LNCaP clone FGC (cell line): ENCODE measurements around the gene ANGPTL2.

Experiments
- DNase-seq: peaks from one replicate; pipeline ENCODE4 v3.0.0-alpha.2; 2011; ENCODE audit warnings: low read depth
- H3K4me3 ChIP-seq: 2 replicates; pipeline ENCODE4 v1.5.1; 2011; ENCODE audit warnings: mild to moderate bottlenecking, low read depth, low read length, control low read depth
- CTCF ChIP-seq: IDR thresholded peaks from 2 replicates; pipeline ENCODE4 v1.5.1; 2012; ENCODE audit warnings: mild to moderate bottlenecking; ENCODE audit not compliant: control insufficient read depth, insufficient read depth; ENCODE audit errors: extremely low read depth

The ANGPTL2 gene

GRCh38 chr9:127135056-127135745 lies 12.8 kb upstream of the ANGPTL2 start:
- no peak for TF ChIP-seq CTCF
- DNase-seq, result no peak
- no peak overlapping the region for H3K4me3 ChIP-seq

DNA sequence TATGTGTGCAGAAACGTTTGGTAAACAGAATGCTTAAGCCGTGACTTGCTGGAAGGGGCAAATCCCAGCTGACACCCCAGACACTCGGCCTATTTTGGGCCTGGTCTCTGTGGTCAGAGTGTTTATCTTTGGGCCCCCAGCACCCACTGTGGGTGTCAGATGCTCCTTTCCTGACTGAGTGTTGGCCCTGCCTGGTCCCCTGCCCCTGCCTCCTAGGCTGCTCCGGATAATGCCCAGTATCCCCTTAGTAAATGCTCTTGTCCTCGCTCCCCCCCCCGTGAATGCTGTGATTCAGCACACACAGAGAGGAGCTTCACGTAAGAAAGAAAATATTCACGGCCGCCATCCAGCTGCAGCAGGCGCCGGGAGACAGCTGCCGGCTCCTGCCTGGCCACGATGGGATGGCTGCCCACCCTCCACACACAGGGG lies 11.3 kb upstream of the ANGPTL2 start:
- no peak for TF ChIP-seq CTCF
- DNase-seq, result no peak
- no peak overlapping the region for H3K4me3 ChIP-seq

DNA sequence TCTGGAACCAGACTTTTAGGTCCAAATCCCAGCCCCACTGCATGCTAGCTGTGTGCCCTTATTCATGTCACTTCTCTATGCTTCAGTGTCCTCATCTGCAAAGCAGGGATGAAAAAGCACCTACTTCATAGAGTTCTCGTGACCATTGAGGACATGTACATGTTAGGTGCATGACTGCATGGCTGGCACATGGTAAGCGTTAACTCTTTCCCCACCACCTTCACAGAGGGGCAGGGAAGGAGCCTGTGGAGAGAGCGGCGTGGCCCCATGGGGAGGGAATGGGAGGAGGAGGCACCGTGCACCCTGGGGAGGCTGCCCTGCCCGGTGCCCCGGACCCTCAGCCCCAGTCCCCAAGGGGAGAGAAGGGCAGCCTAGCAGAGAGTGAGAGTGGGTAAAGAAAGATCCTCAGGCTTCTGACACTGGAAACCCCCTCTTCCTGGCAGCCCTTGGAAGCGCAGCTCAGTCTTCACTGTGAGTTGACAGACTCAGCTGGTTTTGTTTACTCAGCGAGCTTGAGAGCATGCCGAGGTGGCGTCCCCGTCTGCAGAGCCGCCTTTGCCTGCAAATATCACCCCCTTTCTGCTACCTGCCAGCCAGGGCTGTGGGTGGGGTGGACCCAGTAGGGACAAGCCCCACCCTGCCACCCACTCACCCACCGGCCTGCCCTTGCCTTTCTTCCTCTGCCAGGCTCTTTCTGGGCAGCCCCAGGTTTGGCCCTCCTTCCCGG lies 10.6 kb upstream of the ANGPTL2 start:
- H3K4me3 ChIP-seq, result no peak overlapping the region
- no peak for TF ChIP-seq CTCF
- DNase-seq, result no peak

GRCh38 chr9:127132375-127132774 lies 9.9 kb upstream of the ANGPTL2 start:
- no peak for DNase-seq
- TF ChIP-seq CTCF, result no peak
- H3K4me3 ChIP-seq, result no peak overlapping the region

DNA sequence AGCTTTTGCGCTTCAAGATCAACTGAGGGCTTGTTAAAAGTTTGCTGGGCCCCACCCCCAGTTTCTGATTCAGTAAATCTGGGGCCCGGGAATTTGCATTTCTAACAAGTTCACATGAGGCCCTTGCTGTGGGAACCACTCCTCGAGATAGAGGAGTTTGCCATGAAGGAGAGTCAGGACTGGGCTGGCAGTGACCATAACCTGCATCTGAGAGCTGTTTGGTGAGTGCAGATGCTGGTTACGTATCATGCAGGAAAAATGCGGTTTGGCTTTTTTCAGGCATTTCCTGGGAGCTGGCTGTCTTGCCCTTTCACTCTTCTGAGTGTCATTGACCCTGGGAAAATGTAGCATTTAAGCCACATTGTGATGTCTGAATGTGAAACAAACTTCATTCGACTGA lies 9.4 kb upstream of the ANGPTL2 start:
- TF ChIP-seq CTCF, result no peak
- no peak for DNase-seq
- no peak overlapping the region for H3K4me3 ChIP-seq

DNA sequence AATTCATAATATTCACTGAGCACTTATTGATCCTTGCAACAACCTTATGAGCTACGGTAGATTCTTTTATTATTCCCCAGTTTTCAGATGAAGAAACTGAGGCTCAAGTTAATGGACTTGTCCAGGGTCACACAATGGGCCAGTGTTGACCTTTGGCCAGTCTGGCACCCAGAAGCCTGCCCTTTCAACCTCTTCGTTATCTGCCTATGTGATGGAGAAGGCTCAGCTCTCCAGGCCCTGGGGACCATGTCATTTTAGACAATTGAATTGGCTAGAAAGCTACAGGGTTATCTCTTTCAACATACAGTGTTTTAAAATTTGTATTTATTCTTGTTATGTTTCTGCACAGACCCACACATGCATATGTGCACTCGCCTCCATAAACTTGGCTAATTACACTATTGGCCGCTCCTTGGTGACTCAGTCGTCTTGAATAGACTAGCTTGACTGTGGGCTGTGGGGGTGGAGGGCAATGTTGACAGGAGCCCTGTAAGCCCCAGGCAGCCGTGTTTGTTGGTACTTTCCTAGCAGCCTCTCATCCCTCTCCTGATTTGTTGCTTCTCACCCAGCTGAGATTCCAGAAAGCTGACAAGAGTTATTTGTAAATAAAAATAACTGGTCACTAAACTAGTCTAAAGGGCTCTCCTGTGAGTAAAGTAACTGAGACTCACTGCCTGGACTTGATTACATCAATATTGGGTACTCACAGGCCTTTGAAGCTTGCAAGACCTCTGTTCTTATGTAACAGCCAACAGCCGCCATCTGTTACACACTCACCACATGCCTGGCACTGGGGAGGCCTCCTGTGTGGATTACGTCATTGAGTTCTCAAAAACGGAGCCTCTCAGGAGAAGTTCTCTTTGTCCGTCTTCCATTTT lies 8.5 kb upstream of the ANGPTL2 start:
- no peak for DNase-seq
- H3K4me3 ChIP-seq, result no peak overlapping the region
- TF ChIP-seq CTCF, result no peak
